HepG2 (cell line): ENCODE results near the gene MEAF6. TPM values are rescaled to one million over a fixed set of nuclear protein-coding genes. Genes with fewer than 3 reads are reported as not detected.

ENCODE experiments used
- AHDC1 ChIP-seq: sonication (generic); formaldehyde crosslinking; IDR thresholded peaks from 2 replicates; pipeline ENCODE4 v1.5.1; 2020; ENCODE audit warnings: mild to moderate bottlenecking, missing genetic modification reagents, borderline replicate concordance
- BORCS8-MEF2B ChIP-seq: sonication (generic); formaldehyde crosslinking; IDR thresholded peaks from 2 replicates; pipeline ENCODE4 v1.8.0; 2022; ENCODE audit warnings: mild to moderate bottlenecking, missing genetic modification reagents
- GABPB1 ChIP-seq: IDR thresholded peaks from 2 replicates; pipeline ENCODE4 v1.6.1; 2016; ENCODE audit warnings: mild to moderate bottlenecking, missing genetic modification reagents, moderate library complexity, missing compliant biosample characterization
- HDAC1 ChIP-seq: sonication (generic); formaldehyde crosslinking; IDR thresholded peaks from 2 replicates; pipeline ENCODE4 v1.5.1; 2020; ENCODE audit warnings: mild to moderate bottlenecking, missing genetic modification reagents
- HMG20B ChIP-seq: conservative IDR thresholded peaks from 2 replicates; pipeline ENCODE4 v1.6.1; 2016; ENCODE audit warnings: missing genetic modification reagents, missing compliant biosample characterization
- KLF12 ChIP-seq: sonication (generic); formaldehyde crosslinking; IDR thresholded peaks from 2 replicates; pipeline ENCODE4 v1.4.0; 2020; ENCODE audit warnings: missing genetic modification reagents, borderline replicate concordance
- MZF1 ChIP-seq: sonication (generic); formaldehyde crosslinking; IDR thresholded peaks from 2 replicates; pipeline ENCODE4 v1.8.1; 2023; ENCODE audit warnings: mild to moderate bottlenecking, missing genetic modification reagents, borderline replicate concordance
- NR2C2 ChIP-seq: sonication (generic); formaldehyde crosslinking; IDR thresholded peaks from 2 replicates; pipeline ENCODE4 v1.4.0; 2020; ENCODE audit warnings: missing genetic modification reagents, mild to moderate bottlenecking, moderate library complexity, borderline replicate concordance
- REL ChIP-seq: sonication (generic); formaldehyde crosslinking; conservative IDR thresholded peaks from 2 replicates; pipeline ENCODE4 v1.8.0; 2022; ENCODE audit warnings: mild to moderate bottlenecking, missing genetic modification reagents, moderate library complexity
- TBX2 ChIP-seq: sonication (generic); formaldehyde crosslinking; IDR thresholded peaks from 2 replicates; pipeline ENCODE4 v1.5.0; 2020; ENCODE audit warnings: missing genetic modification reagents, mild to moderate bottlenecking, borderline replicate concordance
- ZBTB4 ChIP-seq: sonication (generic); formaldehyde crosslinking; IDR thresholded peaks from 2 replicates; pipeline ENCODE4 v1.4.0; 2020; ENCODE audit warnings: missing genetic modification reagents, mild to moderate bottlenecking, borderline replicate concordance
- ZFY ChIP-seq: sonication (generic); formaldehyde crosslinking; IDR thresholded peaks from 2 replicates; pipeline ENCODE4 v1.4.0; 2020; ENCODE audit warnings: missing genetic modification reagents
- ZNF724P ChIP-seq: sonication (generic); formaldehyde crosslinking; IDR thresholded peaks from 2 replicates; pipeline ENCODE4 v1.8.0; 2022; ENCODE audit warnings: missing genetic modification reagents, borderline replicate concordance
- polyA plus RNA-seq, 8 experiments: library from polyadenylated mRNA; depleted of rRNA in 3 of 8; stranded (reverse) in 7 of 8; unstranded in 1 of 8; fragments of >200 nt; fragmentation: Illumina TruSeq in 4 of 8; extraction: Trizol in 4 of 8; gene quantifications; 2 replicates each; pipeline versions ENCODE4 v1.2.1 to v1.2.3, GENCODE V29; 2011 to 2016; ENCODE audit warnings: low read depth in 4 of 8, missing spikeins in 1 of 8, mixed read lengths in 1 of 8; ENCODE audit not compliant: insufficient read depth in 1 of 8
- total RNA-seq, 5 experiments: library from RNA; depleted of rRNA; stranded (reverse); fragments of >200 nt; fragmentation: Illumina TruSeq; extraction: Trizol; gene quantifications; 2 replicates each; pipeline ENCODE4 v1.2.3, GENCODE V29; 2016; ENCODE audit warnings: low read depth in 1 of 5
- TF ChIP-seq, protein P1 (sequence below): IDR thresholded peaks from 2 replicates; pipeline ENCODE4 v1.6.1; 2016; ENCODE audit warnings: low read depth, control low read depth
- TF ChIP-seq, protein P2 (sequence below): sonication (generic); formaldehyde crosslinking; IDR thresholded peaks from 2 replicates; pipeline ENCODE4 v1.5.0; 2020; ENCODE audit warnings: missing genetic modification reagents, mild to moderate bottlenecking, borderline replicate concordance
- TF ChIP-seq, protein P3 (sequence below): sonication (generic); formaldehyde crosslinking; IDR thresholded peaks from 2 replicates; pipeline ENCODE4 v1.8.0; 2022; ENCODE audit warnings: missing genetic modification reagents, mild to moderate bottlenecking, moderate library complexity, borderline replicate concordance

MEAF6 gene
- total and polyA plus RNA-seq, 2 of the 13 experiments (the other 11 are each of a cell fraction or from before 2014, with no cell fraction given), result 29.5 to 45.6 TPM

GRCh38 chr1:37556712-37557196 lies 42.2 kb upstream of the MEAF6 start, which contains the start of gene DNALI1 (continued):
- TF ChIP-seq ZBTB4 (CRISPR knock-in tag), result 0 out of 2 replicates have a peak, but pooled peaks have one; percentile 46
- no peak for TF ChIP-seq TBX2 (CRISPR knock-in tag)
- peak; percentile 18; the same call in 1 of the 2 replicates for TF ChIP-seq ZFY (CRISPR knock-in tag)
- TF ChIP-seq, protein P1, sequence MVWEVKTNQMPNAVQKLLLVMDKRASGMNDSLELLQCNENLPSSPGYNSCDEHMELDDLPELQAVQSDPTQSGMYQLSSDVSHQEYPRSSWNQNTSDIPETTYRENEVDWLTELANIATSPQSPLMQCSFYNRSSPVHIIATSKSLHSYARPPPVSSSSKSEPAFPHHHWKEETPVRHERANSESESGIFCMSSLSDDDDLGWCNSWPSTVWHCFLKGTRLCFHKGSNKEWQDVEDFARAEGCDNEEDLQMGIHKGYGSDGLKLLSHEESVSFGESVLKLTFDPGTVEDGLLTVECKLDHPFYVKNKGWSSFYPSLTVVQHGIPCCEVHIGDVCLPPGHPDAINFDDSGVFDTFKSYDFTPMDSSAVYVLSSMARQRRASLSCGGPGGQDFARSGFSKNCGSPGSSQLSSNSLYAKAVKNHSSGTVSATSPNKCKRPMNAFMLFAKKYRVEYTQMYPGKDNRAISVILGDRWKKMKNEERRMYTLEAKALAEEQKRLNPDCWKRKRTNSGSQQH (CRISPR knock-in tag), result no peak
- TF ChIP-seq GABPB1 (CRISPR knock-in tag), result peak; percentile 19; the same call in 1 of the 2 replicates
- no peak for TF ChIP-seq NR2C2
- no peak for TF ChIP-seq KLF12 (CRISPR knock-in tag)
- TF ChIP-seq BORCS8-MEF2B (CRISPR knock-in tag), result peak; percentile 17; the same call in 1 of the 2 replicates
- TF ChIP-seq, protein P2, sequence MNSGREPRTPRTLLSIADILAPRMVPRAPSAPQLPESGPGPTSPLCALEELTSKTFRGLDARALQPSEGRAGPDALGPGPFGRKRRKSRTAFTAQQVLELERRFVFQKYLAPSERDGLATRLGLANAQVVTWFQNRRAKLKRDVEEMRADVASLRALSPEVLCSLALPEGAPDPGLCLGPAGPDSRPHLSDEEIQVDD, result no peak
- no peak for TF ChIP-seq REL (CRISPR knock-in tag)
- TF ChIP-seq, protein P3, sequence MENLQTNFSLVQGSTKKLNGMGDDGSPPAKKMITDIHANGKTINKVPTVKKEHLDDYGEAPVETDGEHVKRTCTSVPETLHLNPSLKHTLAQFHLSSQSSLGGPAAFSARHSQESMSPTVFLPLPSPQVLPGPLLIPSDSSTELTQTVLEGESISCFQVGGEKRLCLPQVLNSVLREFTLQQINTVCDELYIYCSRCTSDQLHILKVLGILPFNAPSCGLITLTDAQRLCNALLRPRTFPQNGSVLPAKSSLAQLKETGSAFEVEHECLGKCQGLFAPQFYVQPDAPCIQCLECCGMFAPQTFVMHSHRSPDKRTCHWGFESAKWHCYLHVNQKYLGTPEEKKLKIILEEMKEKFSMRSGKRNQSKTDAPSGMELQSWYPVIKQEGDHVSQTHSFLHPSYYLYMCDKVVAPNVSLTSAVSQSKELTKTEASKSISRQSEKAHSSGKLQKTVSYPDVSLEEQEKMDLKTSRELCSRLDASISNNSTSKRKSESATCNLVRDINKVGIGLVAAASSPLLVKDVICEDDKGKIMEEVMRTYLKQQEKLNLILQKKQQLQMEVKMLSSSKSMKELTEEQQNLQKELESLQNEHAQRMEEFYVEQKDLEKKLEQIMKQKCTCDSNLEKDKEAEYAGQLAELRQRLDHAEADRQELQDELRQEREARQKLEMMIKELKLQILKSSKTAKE (CRISPR knock-in tag), result no peak
- no peak for TF ChIP-seq AHDC1 (CRISPR knock-in tag)
- TF ChIP-seq HMG20B, result no peak
- no peak for TF ChIP-seq MZF1 (CRISPR knock-in tag)
- TF ChIP-seq ZNF724P (CRISPR knock-in tag), result no peak
- 0 out of 2 replicates have a peak, but pooled peaks have one; percentile 39 for TF ChIP-seq HDAC1 (CRISPR knock-in tag)
